ENCODE results near the gene GNL1. TPM values are rescaled to one million over a fixed set of nuclear protein-coding genes. Genes with fewer than 3 reads are reported as not detected.

GNL1 gene
- total and polyA plus RNA-seq, 10 of the 15 experiments (the other 5 are each of a cell fraction or from before 2014, with no cell fraction given), result 0.18 to 64.5 (median 45.5) TPM

GRCh38 chr6:30578051-30578450 lies 21.8 kb upstream of the GNL1 start:
- no peak for ATAC-seq
- Histone ChIP-seq H3K9me3 (replicated peaks; ENCODE audit: control insufficient read depth, insufficient read depth, low read length) (no peaks in the 10 kb centered on the region), H3K36me3 (ENCODE audit: control insufficient read depth in 2 of 2, insufficient read depth in 2 of 2, low read length in 1 of 2) (peaks cover 16 to 32% of the 10 kb centered on the region in 2 experiments), H3K9ac (ENCODE audit: control insufficient read depth, insufficient read depth, low read length) (no peak overlapping the region), H3K27me3 (replicated peaks in 1 of 2; ENCODE audit: control insufficient read depth in 2 of 2, insufficient read depth in 2 of 2, low read length in 1 of 2) (no peaks in the 10 kb centered on the region), H3K4me2 (ENCODE audit: control insufficient read depth, insufficient read depth) (no peak overlapping the region), H2AFZ (ENCODE audit: control insufficient read depth, low read depth, low read length) (no peak overlapping the region), H3K4me1 (ENCODE audit: control insufficient read depth, insufficient read depth, low read length) (no peaks in the 10 kb centered on the region), H4K20me1 (ENCODE audit: control insufficient read depth, insufficient read depth) (peaks cover 6% of the 10 kb centered on the region; the same call in 1 of the 2 replicates), H3K27ac (ENCODE audit: control insufficient read depth, insufficient read depth) (no peak overlapping the region), H3K79me2 (ENCODE audit: control insufficient read depth, insufficient read depth, low read length) (peaks cover 28% of the 10 kb centered on the region), H3K4me3 (no peak overlapping the region)
- RAD21 ChIA-PET (ENCODE audit: unreplicated experiment), result interaction anchor here (1.4 kb wide), 1 partner anchor 19 kb away, joined by 4 read pairs; no protein-coding TSS in a partner anchor
- no peak for DNase-seq (ENCODE audit: low read depth, low spot score)
- no peak for FAIRE-seq
- no TSS peak for BruUV-seq (replicated peaks)
- POLR2A ChIA-PET, result interaction anchor here (0.6 to 1.2 kb wide), 4 partner anchors 9 to 222 kb away, joined by 3 to 4 read pairs (median 3); no protein-coding TSS in a partner anchor
- intact Hi-C loops (cut with micrococcal nuclease; ENCODE audit: unreplicated experiment) (no loop called here), in situ Hi-C loops (cut with MboI) (no loop called here)
- CTCF ChIA-PET, result interaction anchor here (1.0 to 2.0 kb wide), 2 partner anchors 12 to 19 kb away, joined by 4 to 6 read pairs; no protein-coding TSS in a partner anchor
- SMC1A ChIA-PET (ENCODE audit: uncharacterized antibody, unreplicated experiment), result interaction anchor here (0.9 to 1.2 kb wide), 2 partner anchors 29 to 40 kb away, joined by 3 to 6 read pairs; partner anchors contain the start of genes MRPS18B and PPP1R10
- WGBS (ENCODE audit: insufficient coverage, insufficient replicate concordance, low lambda C conversion rate, missing lambda C conversion rate), result 97% methylated on average over 8 of the region's 8 CpGs
- TF ChIP-seq ZNF274 (IDR thresholded peaks at IDR 0.05; ENCODE audit: insufficient read depth, insufficient read length), result no peak
- TF ChIP-seq ZNF24 (IDR thresholded peaks at IDR 0.05), result no peak
- no peak for TF ChIP-seq CREB1 (IDR thresholded peaks at IDR 0.05; ENCODE audit: low read depth)
- no peak for TF ChIP-seq EP300 (IDR thresholded peaks at IDR 0.05; ENCODE audit: borderline replicate concordance in 1 of 2, control insufficient read depth in 1 of 2, low read depth in 2 of 2, low read length in 2 of 2)
- no peak for TF ChIP-seq SREBF1 (IDR thresholded peaks at IDR 0.05; ENCODE audit: low read length)
- no peak for TF ChIP-seq USF1 (IDR thresholded peaks at IDR 0.05; ENCODE audit: borderline replicate concordance, extremely low read length, insufficient read depth, low read depth, low read length)
- no peak for TF ChIP-seq ATF2 (IDR thresholded peaks at IDR 0.05; ENCODE audit: low read length)
- no peak for TF ChIP-seq CTCF (IDR thresholded peaks at IDR 0.05 in 2 of 3, conservative IDR thresholded peaks at IDR 0.05 in 1 of 3; ENCODE audit: control insufficient read depth in 2 of 3, extremely low read depth in 1 of 3, insufficient read depth in 1 of 3, low read depth in 3 of 3, low read length in 3 of 3)
- no peak for TF ChIP-seq SIN3A (IDR thresholded peaks at IDR 0.05; ENCODE audit: low read depth, low read length)
- TF ChIP-seq FOXM1 (IDR thresholded peaks at IDR 0.05; ENCODE audit: low read depth, low read length), result no peak
- TF ChIP-seq BCL3 (IDR thresholded peaks at IDR 0.05; ENCODE audit: borderline replicate concordance, insufficient read depth, low read depth, low read length, poor library complexity, severe bottlenecking), result no peak
- TF ChIP-seq BHLHE40 (IDR thresholded peaks at IDR 0.05; ENCODE audit: borderline replicate concordance in 1 of 2, low read depth in 2 of 2, low read length in 1 of 2), result no peak
- no peak for TF ChIP-seq ZBTB11 (CRISPR knock-in tag; IDR thresholded peaks at IDR 0.05)
- no peak for TF ChIP-seq CHD1 (IDR thresholded peaks at IDR 0.05; ENCODE audit: low read depth, low read length)

Measured in GM12878 (cell line).